AG09319 (cell line): Measurements from ENCODE around the gene CDK15.

Experiments
- DNase-seq: peaks from one replicate; pipeline ENCODE4 v3.0.0-alpha.2; 2010; ENCODE audit warnings: low read depth; ENCODE audit errors: extremely low read depth
- TF ChIP-seq, protein P1 (sequence below): IDR thresholded peaks from 2 replicates; pipeline ENCODE4 v1.5.1; 2011; ENCODE audit warnings: low read depth, mild to moderate bottlenecking, inconsistent platforms, low read length, moderate library complexity

The CDK15 gene

DNA sequence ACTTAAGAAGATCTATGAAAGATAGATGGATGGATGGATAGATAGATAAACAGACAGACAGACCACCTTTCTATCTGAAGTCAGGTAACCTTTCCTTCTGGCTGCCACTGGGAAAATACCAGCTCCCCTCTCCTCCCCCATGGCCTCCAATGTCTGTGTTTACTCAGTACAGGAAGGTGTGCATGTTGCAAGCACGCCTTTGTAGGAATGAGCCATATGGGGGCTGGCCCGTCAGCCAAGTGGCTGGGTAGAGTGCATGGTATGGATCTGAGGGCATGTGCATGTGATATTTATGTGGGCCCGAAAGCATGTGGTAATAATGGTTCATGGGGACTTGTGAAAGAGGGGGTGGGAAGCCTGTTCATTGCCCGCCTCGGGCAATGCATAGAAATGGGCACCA lies 118.1 kb downstream of the CDK15 start:
- no peak for DNase-seq
- TF ChIP-seq, protein P1, sequence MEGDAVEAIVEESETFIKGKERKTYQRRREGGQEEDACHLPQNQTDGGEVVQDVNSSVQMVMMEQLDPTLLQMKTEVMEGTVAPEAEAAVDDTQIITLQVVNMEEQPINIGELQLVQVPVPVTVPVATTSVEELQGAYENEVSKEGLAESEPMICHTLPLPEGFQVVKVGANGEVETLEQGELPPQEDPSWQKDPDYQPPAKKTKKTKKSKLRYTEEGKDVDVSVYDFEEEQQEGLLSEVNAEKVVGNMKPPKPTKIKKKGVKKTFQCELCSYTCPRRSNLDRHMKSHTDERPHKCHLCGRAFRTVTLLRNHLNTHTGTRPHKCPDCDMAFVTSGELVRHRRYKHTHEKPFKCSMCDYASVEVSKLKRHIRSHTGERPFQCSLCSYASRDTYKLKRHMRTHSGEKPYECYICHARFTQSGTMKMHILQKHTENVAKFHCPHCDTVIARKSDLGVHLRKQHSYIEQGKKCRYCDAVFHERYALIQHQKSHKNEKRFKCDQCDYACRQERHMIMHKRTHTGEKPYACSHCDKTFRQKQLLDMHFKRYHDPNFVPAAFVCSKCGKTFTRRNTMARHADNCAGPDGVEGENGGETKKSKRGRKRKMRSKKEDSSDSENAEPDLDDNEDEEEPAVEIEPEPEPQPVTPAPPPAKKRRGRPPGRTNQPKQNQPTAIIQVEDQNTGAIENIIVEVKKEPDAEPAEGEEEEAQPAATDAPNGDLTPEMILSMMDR: no peak

DNA sequence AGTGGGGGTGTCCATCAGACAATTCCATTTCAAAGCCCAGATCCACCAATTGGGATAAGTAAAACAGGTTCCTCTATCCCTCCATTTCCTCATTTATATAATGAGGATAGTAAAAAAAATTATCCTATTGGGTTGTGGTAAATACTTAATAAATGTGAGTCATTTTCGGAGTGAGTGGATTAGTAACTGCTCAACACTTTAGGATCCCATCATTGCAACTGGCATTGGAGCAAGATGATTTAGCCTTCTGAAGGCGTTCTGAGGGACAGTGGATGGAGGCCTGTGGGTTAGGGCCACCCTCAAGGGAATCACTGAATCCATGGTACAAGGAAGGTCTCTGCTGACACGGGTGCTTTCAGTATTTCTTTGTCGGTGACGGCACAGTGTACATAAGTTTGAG lies 118.7 kb downstream of the CDK15 start:
- DNase-seq: no peak
- TF ChIP-seq, protein P1: no peak

DNA sequence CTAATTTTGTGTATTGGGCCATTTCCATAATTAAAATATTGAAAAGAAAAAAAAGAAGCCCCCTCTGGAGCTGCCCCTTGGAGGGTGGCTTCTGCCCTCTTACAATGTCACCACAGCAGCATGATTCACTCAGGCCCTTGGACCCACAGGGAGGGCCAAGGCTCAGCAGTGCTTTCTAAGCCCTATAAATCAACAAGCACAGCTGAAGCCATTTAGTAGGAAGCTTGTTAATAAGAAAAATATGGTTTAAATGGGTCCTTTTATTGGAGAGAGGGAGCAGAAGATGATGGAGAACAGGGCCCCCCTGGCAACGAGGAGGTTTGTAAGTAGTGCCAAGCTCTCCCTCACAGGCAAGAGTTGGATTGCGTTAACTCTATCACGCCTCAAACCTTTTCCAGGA lies 119.7 kb downstream of the CDK15 start:
- no peak for DNase-seq
- TF ChIP-seq, protein P1: no peak

DNA sequence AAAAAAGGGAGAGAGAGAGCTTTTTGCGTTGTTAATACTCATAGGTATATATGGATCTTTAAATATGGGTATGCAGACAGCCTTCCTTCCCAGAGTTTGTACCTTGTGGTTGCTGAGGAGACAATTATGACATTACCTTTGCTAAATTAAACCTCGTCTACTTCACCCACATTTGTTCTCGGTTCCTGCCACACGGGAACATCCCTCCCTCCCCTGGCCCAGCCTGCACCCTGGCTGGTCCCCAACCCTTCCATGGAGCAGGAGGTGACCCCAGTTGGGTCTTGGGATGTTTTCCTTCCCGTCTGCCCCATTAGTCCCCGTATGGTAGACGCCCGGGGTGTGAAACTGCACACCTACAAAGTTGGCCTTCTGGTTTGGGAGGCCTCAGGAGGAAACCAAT lies 122.0 kb downstream of the CDK15 start:
- TF ChIP-seq, protein P1: no peak
- DNase-seq: no peak

DNA sequence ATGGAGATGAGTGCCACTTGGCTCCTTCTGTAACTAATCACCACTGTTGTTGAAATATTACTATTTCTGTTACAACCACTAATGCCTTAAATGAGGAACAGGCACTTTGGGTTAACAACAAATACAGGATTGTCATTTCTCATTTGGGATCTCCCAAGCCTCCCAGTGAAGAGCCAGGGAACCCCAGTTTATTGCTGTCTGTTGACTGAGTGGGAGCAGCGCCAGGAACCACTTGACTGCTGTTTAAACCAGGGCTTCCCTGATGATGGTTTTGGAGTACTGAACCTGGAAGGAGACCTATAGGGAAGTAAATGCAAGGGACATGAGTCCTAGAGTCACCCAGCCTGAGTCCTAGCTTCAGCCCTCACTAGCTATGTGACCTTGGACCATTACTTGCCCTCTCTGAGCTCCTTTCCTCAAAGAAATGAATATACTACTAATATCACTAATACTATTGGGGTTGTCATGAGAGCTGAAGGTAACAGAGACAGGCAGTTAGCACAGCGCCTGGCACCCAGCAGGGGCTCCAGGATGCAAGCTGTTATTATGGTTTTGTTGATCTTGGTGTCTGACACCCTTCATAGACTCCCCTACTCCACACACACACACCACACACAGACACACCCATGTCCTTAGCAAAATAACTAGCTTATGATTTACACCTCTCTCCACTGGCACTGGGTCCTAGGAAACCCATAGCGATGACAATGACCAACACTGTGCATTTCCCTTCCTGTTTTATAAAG lies 123.1 kb downstream of the CDK15 start:
- DNase-seq: no peak
- TF ChIP-seq, protein P1: no peak

DNA sequence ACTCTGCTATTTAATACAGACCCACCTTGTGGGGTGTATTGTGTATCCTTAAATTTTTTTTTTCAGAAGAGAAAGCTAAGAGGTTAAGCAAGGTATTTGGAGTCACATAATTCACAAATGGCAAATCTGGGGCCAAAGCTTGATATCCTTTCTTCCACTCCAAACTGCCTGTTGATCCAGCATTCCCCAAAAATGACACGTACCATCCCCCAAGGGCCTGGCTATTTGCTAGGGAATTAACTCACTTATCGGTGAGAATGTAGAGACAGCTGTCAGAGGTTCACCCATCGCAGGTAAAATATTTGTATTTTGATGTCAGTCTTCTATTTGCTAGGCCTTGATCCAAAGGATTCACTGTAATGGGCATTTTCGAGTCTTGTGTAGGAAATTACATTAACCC lies 123.7 kb downstream of the CDK15 start:
- TF ChIP-seq, protein P1: no peak
- DNase-seq: no peak

DNA sequence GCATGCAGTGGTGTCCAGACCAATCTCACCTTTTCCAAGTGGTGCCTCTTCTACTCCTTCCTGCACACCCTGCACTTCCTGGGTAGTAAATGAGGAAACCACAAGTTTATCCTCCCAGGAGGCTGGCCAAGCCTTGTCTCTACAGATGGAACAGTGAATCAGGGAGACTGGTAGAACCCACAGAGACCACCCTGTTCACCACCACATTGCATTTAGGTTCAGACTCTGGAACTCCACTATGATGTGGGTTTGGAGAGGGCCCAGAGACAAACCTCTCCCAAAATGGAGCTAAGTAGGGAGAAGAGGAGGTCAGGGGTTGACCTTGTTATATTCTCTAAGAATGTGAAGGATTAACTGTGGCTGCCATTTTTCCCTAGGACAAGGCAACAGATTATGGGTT lies 124.5 kb downstream of the CDK15 start:
- TF ChIP-seq, protein P1: no peak
- DNase-seq: no peak
